ENCODE measurements around the gene OAS1.
"Not testable (repeated sequence)": the region's sequence is repeated elsewhere in the genome, so short reads cannot be mapped to it uniquely, and the experiment has no call there.

Gene OAS1

DNA sequence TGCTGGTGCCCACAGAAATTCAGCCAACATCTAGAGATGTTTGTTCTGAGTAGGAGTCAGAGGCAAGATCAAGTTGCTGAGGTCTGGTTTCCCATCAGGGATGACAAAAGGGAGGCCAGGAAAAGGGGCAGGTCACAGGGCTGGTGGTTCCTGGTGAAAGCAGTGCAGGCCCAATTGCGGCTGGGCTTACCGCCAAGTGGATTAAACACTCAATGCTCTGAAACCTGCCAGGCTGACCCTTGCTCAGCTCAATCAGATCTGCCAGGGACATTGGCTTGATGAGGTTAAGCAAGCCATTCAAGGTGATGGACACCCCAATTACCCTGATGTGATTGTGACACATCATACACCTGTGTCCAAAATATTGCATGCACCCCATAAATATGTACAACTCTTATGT is 5.5 kb upstream of the OAS1 start:
- no peak for DNase-seq

- DNase-seq, result no peak
These were observed 2.2 kb upstream of the OAS1 start for GRCh38 chr12:112904571-112904970.

GRCh38 chr12:112905451-112906089 is 1.2 kb upstream of the OAS1 start:
- DNase-seq, result no peak

DNA sequence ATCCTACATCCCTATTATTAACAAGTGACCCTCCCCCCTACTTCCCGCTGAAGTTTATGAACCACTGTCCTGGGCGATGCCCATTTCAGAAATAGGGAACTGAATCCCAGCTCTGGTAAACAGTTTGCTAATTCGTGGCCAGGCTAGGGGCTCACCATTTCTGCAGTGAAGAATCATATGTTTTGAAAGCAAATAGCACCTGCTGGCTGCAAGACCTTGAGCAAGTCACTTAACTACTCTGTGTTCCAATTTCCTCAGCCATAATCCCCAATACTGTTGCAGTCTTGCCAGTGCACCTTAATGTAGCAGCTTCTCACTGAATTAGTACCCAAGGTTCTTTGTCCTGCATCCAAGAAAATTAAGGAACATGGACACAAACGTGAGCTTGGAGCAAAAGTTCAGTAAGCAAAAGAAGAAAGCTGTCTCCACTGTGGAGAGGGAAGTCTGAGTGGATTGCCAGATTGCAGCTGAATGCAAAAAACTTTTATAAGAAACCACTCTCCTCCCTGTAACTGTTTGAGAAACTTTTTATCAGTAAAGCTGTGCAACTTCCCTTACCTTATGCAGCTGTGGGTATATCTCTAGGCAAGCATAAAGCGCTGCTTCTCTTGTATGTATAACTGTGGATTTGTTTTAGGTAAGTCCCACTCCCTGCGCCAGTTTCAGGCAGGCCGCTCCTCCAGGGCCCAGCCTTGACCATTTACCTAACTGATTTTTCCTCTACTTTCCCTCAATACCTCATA is 824 bp downstream of the OAS1 start:
- no peak for DNase-seq

DNA sequence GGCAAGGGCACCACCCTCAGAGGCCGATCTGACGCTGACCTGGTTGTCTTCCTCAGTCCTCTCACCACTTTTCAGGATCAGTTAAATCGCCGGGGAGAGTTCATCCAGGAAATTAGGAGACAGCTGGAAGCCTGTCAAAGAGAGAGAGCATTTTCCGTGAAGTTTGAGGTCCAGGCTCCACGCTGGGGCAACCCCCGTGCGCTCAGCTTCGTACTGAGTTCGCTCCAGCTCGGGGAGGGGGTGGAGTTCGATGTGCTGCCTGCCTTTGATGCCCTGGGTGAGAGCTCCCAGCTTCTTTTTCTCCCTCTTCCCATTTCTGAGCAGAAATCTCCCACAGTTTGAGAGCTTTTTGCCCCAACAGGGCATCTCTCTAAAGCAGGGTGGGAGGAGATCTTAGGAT is 1.8 kb downstream of the OAS1 start:
- no peak for DNase-seq

DNA sequence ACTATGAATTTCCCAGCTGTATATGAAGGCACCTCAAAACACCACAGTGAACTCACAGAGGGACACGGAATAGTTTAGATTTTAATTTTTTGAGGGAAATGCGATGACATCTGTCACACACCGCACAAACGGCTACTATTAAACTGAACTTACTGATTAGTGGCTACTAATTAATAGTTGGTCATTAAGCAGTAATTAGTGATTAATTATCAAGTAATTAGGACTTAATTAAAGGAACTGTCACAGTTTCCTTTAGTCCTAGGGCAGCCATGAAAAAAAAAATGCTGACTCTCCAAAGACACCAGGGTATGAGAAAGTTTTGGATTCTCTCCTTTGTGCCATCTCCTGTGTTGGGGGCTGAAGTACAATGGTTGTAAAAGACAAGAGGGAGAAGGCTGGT is 2.9 kb downstream of the OAS1 start:
- DNase-seq, result no peak

GRCh38 chr12:112913038-112913688 is 6.4 kb downstream of the OAS1 start:
- DNase-seq, result no peak

- not testable (repeated sequence) for DNase-seq
These were observed 7.1 kb downstream of the OAS1 start for GRCh38 chr12:112913888-112914287.

DNA sequence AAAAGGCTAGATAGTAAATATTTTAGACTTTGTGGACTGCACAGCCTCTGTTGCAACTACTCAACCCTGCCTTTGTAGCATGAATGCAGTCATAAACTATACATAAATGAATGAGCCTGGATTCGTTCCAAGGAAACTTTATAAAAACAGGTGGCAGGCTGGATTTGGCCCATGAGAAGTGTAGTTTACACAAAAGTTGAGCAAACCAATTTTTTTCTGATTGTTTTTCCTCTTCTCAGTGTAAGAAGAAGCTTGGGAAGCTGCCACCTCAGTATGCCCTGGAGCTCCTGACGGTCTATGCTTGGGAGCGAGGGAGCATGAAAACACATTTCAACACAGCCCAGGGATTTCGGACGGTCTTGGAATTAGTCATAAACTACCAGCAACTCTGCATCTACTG is 9.5 kb downstream of the OAS1 start:
- peak; percentile 13 for DNase-seq

- DNase-seq, result no peak
These were observed 12.4 kb downstream of the OAS1 start for GRCh38 chr12:112919121-112919520.

DNA sequence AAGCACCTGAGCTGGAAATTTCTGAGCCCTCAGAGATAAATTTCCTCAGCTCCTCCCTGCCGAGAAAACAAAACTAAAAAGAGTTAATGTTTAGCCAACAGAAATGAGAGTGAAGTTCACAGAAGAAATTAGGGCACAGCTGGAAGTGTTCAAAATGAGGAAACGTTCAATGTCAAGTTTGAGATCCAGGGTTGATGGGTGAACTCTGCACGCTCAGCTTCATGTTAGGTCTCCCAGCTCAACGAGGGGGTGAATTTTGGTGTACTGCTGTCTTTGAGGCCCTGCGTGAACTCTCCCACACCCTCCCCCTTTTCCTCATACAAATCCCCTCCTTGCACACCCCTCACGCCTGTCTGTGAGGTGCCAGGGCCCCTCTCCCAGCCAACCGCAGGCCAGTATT is 18.2 kb downstream of the OAS1 start:
- peak; percentile 2 for DNase-seq

DNA sequence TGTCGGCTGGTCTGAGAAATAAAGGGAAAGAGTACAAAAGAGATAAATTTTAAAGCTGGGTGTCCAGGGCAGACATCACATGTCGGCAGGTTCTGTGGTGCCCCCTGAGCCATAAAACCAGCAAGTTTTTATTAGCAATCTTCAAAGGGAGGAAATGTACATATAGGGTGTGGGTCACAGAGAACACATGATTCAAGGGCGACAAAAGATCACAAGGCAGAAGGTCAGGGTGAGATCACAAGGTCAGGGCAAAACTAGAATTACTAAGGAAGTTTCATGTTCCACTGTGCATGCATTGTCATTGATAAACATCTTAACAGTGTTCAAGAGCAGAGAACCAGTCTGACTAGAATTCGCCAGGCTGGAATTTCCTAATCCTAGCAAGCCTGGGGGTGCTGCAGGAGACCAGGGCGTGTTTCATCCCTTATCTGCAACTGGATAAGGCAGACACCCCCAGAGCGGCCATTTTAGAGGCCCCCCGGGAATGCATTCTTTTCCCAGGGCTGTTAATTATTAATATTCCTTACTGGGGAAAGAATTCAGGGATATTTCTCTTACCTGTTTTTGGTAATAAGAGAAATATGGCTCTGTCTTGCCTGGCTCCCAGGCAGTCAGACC is 19.8 kb downstream of the OAS1 start:
- DNase-seq, result peak; percentile 12

GRCh38 chr12:112927475-112927874 is 20.7 kb downstream of the OAS1 start:
- peak; percentile 1 for DNase-seq

DNA sequence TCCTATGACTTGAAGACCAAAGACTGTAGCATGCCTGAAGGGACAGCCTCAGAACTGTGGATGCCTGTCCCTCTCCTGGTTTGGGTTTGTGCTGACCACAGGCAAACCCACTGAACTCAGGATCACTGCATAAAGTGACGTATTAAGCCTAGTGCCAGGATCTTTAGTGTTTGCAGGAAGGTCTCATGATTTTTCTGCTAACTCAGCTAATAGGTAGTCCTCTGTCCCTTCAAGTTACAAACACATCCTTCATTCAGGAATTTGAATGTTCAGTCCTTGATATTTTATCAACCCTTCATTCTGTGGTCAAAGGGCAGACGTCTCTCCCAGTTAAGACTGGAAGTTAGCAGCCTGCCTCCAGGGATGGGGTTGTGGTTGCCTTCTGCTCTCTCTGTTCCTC is 21.2 kb downstream of the OAS1 start:
- no peak for DNase-seq

DNA sequence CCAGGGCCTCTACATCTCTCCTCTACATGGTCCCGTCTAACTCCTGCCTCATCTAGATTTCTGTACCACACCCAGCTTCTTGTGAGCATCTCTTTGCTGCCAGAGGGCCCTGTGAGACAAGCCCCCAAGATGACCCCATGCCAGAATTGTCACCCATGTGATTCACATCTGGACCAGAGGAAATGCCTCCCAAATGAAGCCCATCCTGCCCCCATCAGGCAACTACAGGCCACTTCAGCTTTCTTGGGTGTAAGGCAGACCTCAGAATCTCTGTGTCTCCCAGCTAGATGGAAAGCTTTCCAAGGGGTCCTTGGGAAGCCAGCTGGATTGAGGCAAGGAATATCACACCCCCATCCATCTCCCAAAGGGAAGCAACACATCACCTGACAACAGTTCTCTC is 22.2 kb downstream of the OAS1 start:
- no peak for DNase-seq

- DNase-seq, result no peak
These were observed 23.0 kb downstream of the OAS1 start for GRCh38 chr12:112929715-112930114.

GRCh38 chr12:112930350-112930749 is 23.6 kb downstream of the OAS1 start:
- DNase-seq, result no peak

- DNase-seq, result no peak
These were observed 25.8 kb downstream of the OAS1 start for GRCh38 chr12:112932485-112933128.

GRCh38 chr12:112933129-112933505 is 26.4 kb downstream of the OAS1 start:
- DNase-seq, result no peak

- DNase-seq, result no peak
These were observed 29.5 kb downstream of the OAS1 start for GRCh38 chr12:112936264-112936663.

DNA sequence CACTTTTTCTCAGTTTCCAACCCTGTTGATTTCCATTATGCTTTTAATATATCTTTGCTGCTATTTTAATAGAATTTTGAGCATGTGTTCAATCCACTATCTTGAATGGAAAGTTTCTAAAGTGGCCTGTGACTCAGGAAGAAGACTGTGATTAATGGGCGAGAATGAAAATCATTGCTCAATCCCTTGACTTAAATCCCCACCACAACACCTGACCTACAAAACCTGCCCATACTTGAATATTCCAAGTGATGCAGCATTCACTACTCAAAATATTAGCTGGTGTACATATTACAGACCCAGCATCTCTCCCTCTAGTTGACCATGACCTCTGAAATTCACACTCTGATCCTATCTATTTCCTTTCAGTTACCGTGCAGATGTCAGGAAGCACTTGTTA is 30.2 kb downstream of the OAS1 start:
- no peak for DNase-seq

- DNase-seq, result peak; percentile 69
These were observed 31.3 kb downstream of the OAS1 start, which contains the start of gene OAS3 for GRCh38 chr12:112937741-112938719. Gene OAS3, plus strand, starts transcription at chr12:112938474. Its CDS starts 57 bp downstream, at chr12:112938531.
